ENCODE measurements around the gene NEDD4L.

The NEDD4L gene

GRCh38 chr18:58405107-58405898 is 361.3 kb downstream of the NEDD4L start:
- ATAC-seq: no peak
- TF ChIP-seq ZNF8 (CRISPR knock-in tag; IDR thresholded peaks at IDR 0.05): no peak
- TF ChIP-seq, protein P1, sequence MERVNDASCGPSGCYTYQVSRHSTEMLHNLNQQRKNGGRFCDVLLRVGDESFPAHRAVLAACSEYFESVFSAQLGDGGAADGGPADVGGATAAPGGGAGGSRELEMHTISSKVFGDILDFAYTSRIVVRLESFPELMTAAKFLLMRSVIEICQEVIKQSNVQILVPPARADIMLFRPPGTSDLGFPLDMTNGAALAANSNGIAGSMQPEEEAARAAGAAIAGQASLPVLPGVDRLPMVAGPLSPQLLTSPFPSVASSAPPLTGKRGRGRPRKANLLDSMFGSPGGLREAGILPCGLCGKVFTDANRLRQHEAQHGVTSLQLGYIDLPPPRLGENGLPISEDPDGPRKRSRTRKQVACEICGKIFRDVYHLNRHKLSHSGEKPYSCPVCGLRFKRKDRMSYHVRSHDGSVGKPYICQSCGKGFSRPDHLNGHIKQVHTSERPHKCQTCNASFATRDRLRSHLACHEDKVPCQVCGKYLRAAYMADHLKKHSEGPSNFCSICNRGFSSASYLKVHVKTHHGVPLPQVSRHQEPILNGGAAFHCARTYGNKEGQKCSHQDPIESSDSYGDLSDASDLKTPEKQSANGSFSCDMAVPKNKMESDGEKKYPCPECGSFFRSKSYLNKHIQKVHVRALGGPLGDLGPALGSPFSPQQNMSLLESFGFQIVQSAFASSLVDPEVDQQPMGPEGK (CRISPR knock-in tag; IDR thresholded peaks at IDR 0.05; ENCODE audit: borderline replicate concordance): no peak
- no peak for TF ChIP-seq OSR1 (CRISPR knock-in tag; IDR thresholded peaks at IDR 0.05)
- no peak for TF ChIP-seq PPARA (CRISPR knock-in tag; IDR thresholded peaks at IDR 0.05; ENCODE audit: borderline replicate concordance)
- TF ChIP-seq TSHZ2 (CRISPR knock-in tag; IDR thresholded peaks at IDR 0.05): no peak

DNA sequence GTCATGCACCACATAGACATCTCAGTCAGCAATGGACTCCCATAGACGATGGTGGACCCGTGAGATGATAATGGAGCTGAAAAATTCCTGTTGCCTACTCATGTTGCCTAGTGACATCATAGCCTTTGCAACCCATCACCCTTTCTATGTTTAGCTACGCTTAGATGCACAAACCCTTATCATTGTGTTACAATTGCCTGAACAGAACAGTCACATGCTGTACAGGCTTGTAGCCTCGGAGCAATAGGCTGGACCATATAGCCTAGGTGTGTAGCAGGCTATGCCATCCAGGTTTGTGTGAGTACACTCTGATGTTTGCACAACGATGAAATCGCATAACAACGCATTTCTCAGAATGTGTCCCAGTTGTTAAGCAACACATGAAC is 363.2 kb downstream of the NEDD4L start:
- ATAC-seq: no peak
- TF ChIP-seq ISL1 (CRISPR knock-in tag; IDR thresholded peaks at IDR 0.05) (no peak), OSR1 (CRISPR knock-in tag; IDR thresholded peaks at IDR 0.05) (no peak), GLIS3 (CRISPR knock-in tag; IDR thresholded peaks at IDR 0.05) (no peak), CSDC2 (CRISPR knock-in tag; IDR thresholded peaks at IDR 0.05) (no peak), ZC3H10 (CRISPR knock-in tag; IDR thresholded peaks at IDR 0.05) (no peak), ARNTL (CRISPR knock-in tag; IDR thresholded peaks at IDR 0.05; ENCODE audit: borderline replicate concordance, low read depth) (no peak), TSHZ2 (CRISPR knock-in tag; IDR thresholded peaks at IDR 0.05) (no peak), ESRRG (CRISPR knock-in tag; IDR thresholded peaks at IDR 0.05) (no peak), ZNF8 (CRISPR knock-in tag; IDR thresholded peaks at IDR 0.05) (no peak), BACH2 (CRISPR knock-in tag; IDR thresholded peaks at IDR 0.05; ENCODE audit: borderline replicate concordance) (no peak), ZFP3 (CRISPR knock-in tag; IDR thresholded peaks at IDR 0.05) (no peak), ZNF565 (CRISPR knock-in tag; conservative IDR thresholded peaks at IDR 0.05; ENCODE audit: low read depth) (no peak), ZNF70 (CRISPR knock-in tag; IDR thresholded peaks at IDR 0.05) (no peak), PPARA (CRISPR knock-in tag; IDR thresholded peaks at IDR 0.05; ENCODE audit: borderline replicate concordance) (no peak), SNAI2 (CRISPR knock-in tag; IDR thresholded peaks at IDR 0.05) (no peak), CREB5 (CRISPR knock-in tag; IDR thresholded peaks at IDR 0.05; ENCODE audit: low read depth) (no peak)

GRCh38 chr18:58407649-58408407 is 363.8 kb downstream of the NEDD4L start:
- no peak for ATAC-seq
- TF ChIP-seq RARB (CRISPR knock-in tag; IDR thresholded peaks at IDR 0.05): no peak
- TF ChIP-seq ZNF8 (CRISPR knock-in tag; IDR thresholded peaks at IDR 0.05): no peak
- no peak for TF ChIP-seq TOX (CRISPR knock-in tag; IDR thresholded peaks at IDR 0.05; ENCODE audit: borderline replicate concordance)
- no peak for TF ChIP-seq ZNF70 (CRISPR knock-in tag; IDR thresholded peaks at IDR 0.05)
- TF ChIP-seq BACH2 (CRISPR knock-in tag; IDR thresholded peaks at IDR 0.05; ENCODE audit: borderline replicate concordance): no peak
- TF ChIP-seq OSR1 (CRISPR knock-in tag; IDR thresholded peaks at IDR 0.05): no peak
- no peak for TF ChIP-seq POU6F1 (CRISPR knock-in tag; IDR thresholded peaks at IDR 0.05; ENCODE audit: borderline replicate concordance, low read depth)
- no peak for TF ChIP-seq ISL1 (CRISPR knock-in tag; IDR thresholded peaks at IDR 0.05)
- no peak for TF ChIP-seq TCF4 (CRISPR knock-in tag; IDR thresholded peaks at IDR 0.05; ENCODE audit: borderline replicate concordance)
- no peak for TF ChIP-seq ESRRG (CRISPR knock-in tag; IDR thresholded peaks at IDR 0.05)
- TF ChIP-seq, protein P1 (CRISPR knock-in tag; IDR thresholded peaks at IDR 0.05; ENCODE audit: borderline replicate concordance): no peak
- no peak for TF ChIP-seq ZC3H10 (CRISPR knock-in tag; IDR thresholded peaks at IDR 0.05)
- TF ChIP-seq GLIS3 (CRISPR knock-in tag; IDR thresholded peaks at IDR 0.05): no peak
- TF ChIP-seq CREB5 (CRISPR knock-in tag; IDR thresholded peaks at IDR 0.05; ENCODE audit: low read depth): no peak
